OCI-M1 (cell line): Measurements from ENCODE around the gene PPP3CA.

Experiments
- DNase-seq: peaks from one replicate; lab custom pipeline; 2025; lab: John Stamatoyannopoulos, UW

PPP3CA gene

GRCh38 chr4:101347267-101347556 is at the start of gene PPP3CA:
PPP3CA (minus strand) TSS chr4:101347526.
- no peak for DNase-seq

GRCh38 chr4:101393256-101393655 is 45.9 kb upstream of the PPP3CA start:
- no peak for DNase-seq

- no peak for DNase-seq
These were observed 23.4 kb upstream of the PPP3CA start for GRCh38 chr4:101370663-101371210.

GRCh38 chr4:101367201-101367600 is 19.9 kb upstream of the PPP3CA start:
- no peak for DNase-seq

- DNase-seq: no peak
These were observed 19.0 kb upstream of the PPP3CA start for GRCh38 chr4:101366331-101366730.

GRCh38 chr4:101357751-101358150 is 10.4 kb upstream of the PPP3CA start:
- no peak for DNase-seq

- DNase-seq: no peak
These were observed 9.6 kb upstream of the PPP3CA start for GRCh38 chr4:101356928-101357327.

- DNase-seq: no peak
These were observed 8.7 kb upstream of the PPP3CA start for GRCh38 chr4:101355767-101356702.

GRCh38 chr4:101355246-101355645 is 7.9 kb upstream of the PPP3CA start:
- no peak for DNase-seq

GRCh38 chr4:101349801-101350064 is 2.4 kb upstream of the PPP3CA start:
- no peak for DNase-seq

GRCh38 chr4:101348995-101349800 is 1.9 kb upstream of the PPP3CA start:
- DNase-seq: no peak

- DNase-seq: no peak
These were observed 1.1 kb upstream of the PPP3CA start for GRCh38 chr4:101348367-101348827.

- peak; percentile 97 for DNase-seq
These were observed 436 bp upstream of the PPP3CA start for GRCh38 chr4:101347557-101348366.

- peak; percentile 84 for DNase-seq
These were observed 717 bp downstream of the PPP3CA start for GRCh38 chr4:101346351-101347266.

GRCh38 chr4:101345596-101346350 is 1.6 kb downstream of the PPP3CA start:
- DNase-seq: peak; percentile 84

- peak; percentile 83 for DNase-seq
These were observed 2.1 kb downstream of the PPP3CA start for GRCh38 chr4:101345271-101345595.

GRCh38 chr4:101339332-101339731 is 8.0 kb downstream of the PPP3CA start:
- DNase-seq: no peak

- DNase-seq: no peak
These were observed 9.6 kb downstream of the PPP3CA start for GRCh38 chr4:101337688-101338087.

GRCh38 chr4:101334963-101335572 is 12.3 kb downstream of the PPP3CA start:
- peak; percentile 83 for DNase-seq

- DNase-seq: no peak
These were observed 14.9 kb downstream of the PPP3CA start for GRCh38 chr4:101332424-101332823.
